GM12891 (cell line): ENCODE results near the gene METRN.

ENCODE experiments used
- DNase-seq: peaks from one replicate; pipeline ENCODE4 v3.0.0; 2011; ENCODE audit warnings: low spot score; ENCODE audit not compliant: insufficient read length
- FAIRE-seq: peaks from 2 replicates; lab custom pipeline; 2011; peaks lifted over from hg19 to GRCh38; lab: Jason Lieb, UNC
- PAX5 ChIP-seq: IDR thresholded peaks from 2 replicates; pipeline ENCODE4 v1.6.1; 2011; ENCODE audit warnings: low read length, moderate library complexity, mild to moderate bottlenecking; ENCODE audit not compliant: insufficient read depth, severe bottlenecking
- POLR2A ChIP-seq: IDR thresholded peaks from 2 replicates; pipeline ENCODE4 v1.6.1; 2011; ENCODE audit warnings: low read depth, low read length, control low read depth
- POLR2AphosphoS5 ChIP-seq: IDR thresholded peaks from 2 replicates; pipeline ENCODE4 v1.6.1; 2011; ENCODE audit warnings: low read depth, low read length, control low read depth
- POU2F2 ChIP-seq: IDR thresholded peaks from 2 replicates; pipeline ENCODE4 v1.6.1; 2011; ENCODE audit warnings: low read depth, mild to moderate bottlenecking, control low read depth, low read length, moderate library complexity
- SPI1 ChIP-seq: IDR thresholded peaks from 2 replicates; pipeline ENCODE4 v1.6.1; 2011; ENCODE audit warnings: low read depth, low read length, control low read depth
- TAF1 ChIP-seq: IDR thresholded peaks from 2 replicates; pipeline ENCODE4 v1.6.1; 2011; ENCODE audit warnings: low read depth, low read length, control low read depth

METRN gene

GRCh38 chr16:692356-693108 lies 22.4 kb upstream of the METRN start:
- FAIRE-seq (no peak), DNase-seq (no peak)
- TF ChIP-seq TAF1 = no peak
- TF ChIP-seq POLR2A = no peak
- no peak for TF ChIP-seq SPI1
- TF ChIP-seq PAX5 = no peak
- TF ChIP-seq POLR2AphosphoS5 = no peak
- no peak for TF ChIP-seq POU2F2

- FAIRE-seq (no peak), DNase-seq (no peak)
- TF ChIP-seq POU2F2 (no peak), PAX5 (no peak), SPI1 (no peak), POLR2AphosphoS5 (no peak), TAF1 (no peak), POLR2A (no peak)
Observed at GRCh38 chr16:693364-693763, 21.6 kb upstream of the METRN start.

GRCh38 chr16:693766-694165 lies 21.2 kb upstream of the METRN start:
- FAIRE-seq (no peak), DNase-seq (no peak)
- TF ChIP-seq POU2F2 (no peak), SPI1 (no peak), POLR2A (no peak), PAX5 (no peak), POLR2AphosphoS5 (no peak), TAF1 (no peak)

GRCh38 chr16:694187-694862 lies 20.6 kb upstream of the METRN start:
- no peak for DNase-seq
- TF ChIP-seq POLR2AphosphoS5 = no peak
- TF ChIP-seq PAX5 = no peak
- TF ChIP-seq POU2F2 = no peak
- no peak for TF ChIP-seq TAF1
- no peak for TF ChIP-seq SPI1
- TF ChIP-seq POLR2A = no peak
- no peak for FAIRE-seq

- no peak for TF ChIP-seq PAX5
- no peak for TF ChIP-seq POU2F2
- TF ChIP-seq POLR2A = no peak
- no peak for TF ChIP-seq TAF1
- no peak for TF ChIP-seq SPI1
- TF ChIP-seq POLR2AphosphoS5 = no peak
- FAIRE-seq = no peak
- DNase-seq = no peak
Observed at GRCh38 chr16:694863-695354, 20.0 kb upstream of the METRN start.

GRCh38 chr16:695355-696089 lies 19.4 kb upstream of the METRN start:
- peak; percentile 87 for FAIRE-seq
- DNase-seq = peak; percentile 78
- no peak for TF ChIP-seq POLR2A
- no peak for TF ChIP-seq TAF1
- TF ChIP-seq POLR2AphosphoS5 = no peak
- TF ChIP-seq PAX5 = no peak
- no peak for TF ChIP-seq POU2F2
- TF ChIP-seq SPI1 = no peak

DNA sequence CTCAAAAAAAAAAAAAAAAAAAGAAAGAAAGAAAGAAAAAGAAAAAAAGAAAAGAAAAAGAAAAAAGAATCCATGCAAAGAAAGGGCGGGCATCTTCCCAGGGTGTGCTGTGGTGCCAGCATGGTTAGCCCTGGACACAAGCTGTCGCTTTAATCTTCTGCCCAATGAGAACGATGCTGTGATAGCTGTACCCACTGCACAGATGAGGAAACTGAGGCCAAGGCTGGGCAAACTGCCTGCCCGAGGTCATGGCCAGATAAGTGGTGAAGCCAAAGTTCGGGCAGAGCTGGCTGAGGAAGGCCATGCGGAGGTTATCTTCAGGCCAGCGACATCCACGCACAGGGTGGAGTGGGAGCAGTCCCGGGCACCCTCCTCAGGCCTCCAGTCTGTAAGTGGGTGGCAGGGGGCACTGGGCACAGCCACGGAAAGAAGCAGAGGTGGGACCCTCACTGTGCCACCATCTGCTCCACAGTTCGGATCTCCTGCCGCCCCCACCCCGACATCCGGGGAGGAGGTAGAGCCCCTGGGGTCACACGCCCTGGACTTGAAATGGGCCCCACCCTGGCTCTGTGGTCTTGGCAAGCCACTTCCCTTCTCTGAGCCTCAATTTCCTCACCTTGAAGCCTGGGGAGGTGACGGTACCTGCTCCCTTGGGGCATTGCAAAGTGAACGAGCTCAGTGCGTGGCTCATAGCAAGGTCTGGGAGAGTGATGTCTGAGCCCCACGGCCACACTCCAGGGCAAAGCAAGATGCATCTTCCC lies 15.8 kb upstream of the METRN start:
- DNase-seq (no peak), FAIRE-seq (no peak)
- TF ChIP-seq POLR2AphosphoS5 = no peak
- TF ChIP-seq SPI1 = no peak
- no peak for TF ChIP-seq POLR2A
- no peak for TF ChIP-seq TAF1
- TF ChIP-seq POU2F2 = no peak
- no peak for TF ChIP-seq PAX5

DNA sequence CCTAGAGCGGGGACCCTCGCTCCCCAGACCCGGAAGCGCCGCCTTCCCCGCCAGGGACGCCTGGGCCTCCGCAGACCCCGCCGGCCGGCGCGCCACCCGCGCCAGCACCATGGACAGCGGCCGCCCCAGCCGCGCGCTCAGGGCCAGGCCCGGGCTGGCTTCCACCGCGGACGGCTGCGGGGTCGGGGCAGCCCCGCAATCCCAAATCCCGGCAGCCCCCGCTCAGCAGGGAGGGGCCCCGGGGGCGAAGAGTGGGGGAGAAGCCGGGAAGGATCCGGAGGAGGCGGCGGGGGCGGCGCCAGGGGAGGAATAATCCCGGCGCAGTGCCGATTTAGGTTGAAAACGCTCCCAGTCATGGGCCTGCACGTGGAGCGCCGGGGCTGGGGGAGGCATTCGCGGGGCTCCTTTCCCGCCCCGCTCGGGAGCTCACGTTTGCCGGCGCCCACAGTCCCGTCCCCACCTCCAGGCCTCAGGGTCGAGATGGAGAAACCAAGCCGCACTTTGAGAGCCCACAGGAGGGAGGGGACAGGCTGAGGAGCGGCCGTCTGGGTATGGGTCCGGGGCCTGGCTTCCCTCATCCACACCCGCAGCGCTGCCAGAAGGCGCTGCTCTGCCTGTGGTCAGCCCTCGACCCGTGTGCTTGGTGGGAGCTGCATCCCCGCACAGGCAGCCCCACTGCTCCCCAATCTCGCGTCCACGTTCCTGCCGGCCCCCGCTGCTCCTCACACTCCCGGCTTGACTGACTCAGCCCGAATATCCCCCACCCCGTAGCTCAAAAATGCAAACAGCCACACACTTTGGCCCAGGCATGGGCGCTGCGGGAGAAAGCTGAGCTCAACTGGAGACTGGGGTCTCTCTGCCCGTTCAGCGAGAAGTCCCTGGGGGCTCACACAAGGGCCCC lies 14.0 kb upstream of the METRN start:
- FAIRE-seq (no peak), DNase-seq (no peak)
- no peak for TF ChIP-seq SPI1
